ENCODE results near the gene SYT8.

Gene SYT8

GRCh38 chr11:1842149-1843097 is 7.6 kb downstream of the SYT8 start:
- Histone ChIP-seq H3K36me3 (ENCODE audit: insufficient read depth, low read length) (no peaks in the 10 kb centered on the region), H4K20me1 (ENCODE audit: insufficient read depth, low read length) (no peaks in the 10 kb centered on the region), H2AFZ (ENCODE audit: low read length) (no peak overlapping the region), H3K4me1 (ENCODE audit: insufficient read depth, low read length, severe bottlenecking) (peaks cover 18% of the 10 kb centered on the region), H3K9me3 (ENCODE audit: low read length) (no peaks in the 10 kb centered on the region), H3F3A (ENCODE audit: insufficient read depth, low read length) (no peaks in the 10 kb centered on the region), H3K79me2 (ENCODE audit: insufficient read depth, low read length) (no peaks in the 10 kb centered on the region), H3K9me2 (ENCODE audit: low read depth, low read length) (no peaks in the 10 kb centered on the region), H3K27me3 (ENCODE audit: insufficient read depth, low read length) (no peaks in the 10 kb centered on the region), H3K27ac (ENCODE audit: low read depth, low read length, poor library complexity, severe bottlenecking) (no peak overlapping the region), H3K4me2 (ENCODE audit: low read length) (no peak overlapping the region), H3K9ac (ENCODE audit: low read length) (no peak overlapping the region), H3K4me3 (ENCODE audit: low read depth, low read length, poor library complexity, severe bottlenecking) (no peak overlapping the region)
- TF ChIP-seq EZH2 (IDR thresholded peaks at IDR 0.05; ENCODE audit: borderline replicate concordance, low read length) = no peak

DNA sequence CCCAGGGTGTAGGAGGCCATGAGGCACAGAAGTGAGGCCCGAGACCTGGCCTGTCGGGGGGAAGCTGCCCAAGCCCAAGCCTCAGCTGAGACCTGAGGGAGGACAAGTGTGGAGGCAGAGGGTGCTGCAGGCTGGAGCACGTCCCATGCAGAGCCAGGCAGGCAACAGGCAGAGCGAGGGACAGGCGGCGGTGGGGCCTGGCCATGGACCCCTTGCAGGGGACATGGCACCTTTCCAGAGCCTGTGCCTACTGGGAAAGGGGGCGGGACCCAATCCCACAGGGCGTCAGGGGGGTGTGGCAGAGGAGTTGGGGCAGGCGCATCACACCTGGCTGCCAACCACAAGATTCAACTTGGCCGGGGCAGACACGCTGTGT is 8.3 kb downstream of the SYT8 start:
- no peak overlapping the region for H3K4me3 ChIP-seq (ENCODE audit: low read depth, low read length, poor library complexity, severe bottlenecking)
- H3K36me3 ChIP-seq (ENCODE audit: insufficient read depth, low read length) = no peaks in the 10 kb centered on the region
- H3K4me1 ChIP-seq (ENCODE audit: insufficient read depth, low read length, severe bottlenecking) = peaks cover 15% of the 10 kb centered on the region
- H3K27me3 ChIP-seq (ENCODE audit: insufficient read depth, low read length) = no peaks in the 10 kb centered on the region
- H4K20me1 ChIP-seq (ENCODE audit: insufficient read depth, low read length) = no peaks in the 10 kb centered on the region
- no peaks in the 10 kb centered on the region for H3K9me2 ChIP-seq (ENCODE audit: low read depth, low read length)
- H2AFZ ChIP-seq (ENCODE audit: low read length) = no peak overlapping the region
- TF ChIP-seq EZH2 (IDR thresholded peaks at IDR 0.05; ENCODE audit: borderline replicate concordance, low read length) = no peak
- TF ChIP-seq, protein P1, sequence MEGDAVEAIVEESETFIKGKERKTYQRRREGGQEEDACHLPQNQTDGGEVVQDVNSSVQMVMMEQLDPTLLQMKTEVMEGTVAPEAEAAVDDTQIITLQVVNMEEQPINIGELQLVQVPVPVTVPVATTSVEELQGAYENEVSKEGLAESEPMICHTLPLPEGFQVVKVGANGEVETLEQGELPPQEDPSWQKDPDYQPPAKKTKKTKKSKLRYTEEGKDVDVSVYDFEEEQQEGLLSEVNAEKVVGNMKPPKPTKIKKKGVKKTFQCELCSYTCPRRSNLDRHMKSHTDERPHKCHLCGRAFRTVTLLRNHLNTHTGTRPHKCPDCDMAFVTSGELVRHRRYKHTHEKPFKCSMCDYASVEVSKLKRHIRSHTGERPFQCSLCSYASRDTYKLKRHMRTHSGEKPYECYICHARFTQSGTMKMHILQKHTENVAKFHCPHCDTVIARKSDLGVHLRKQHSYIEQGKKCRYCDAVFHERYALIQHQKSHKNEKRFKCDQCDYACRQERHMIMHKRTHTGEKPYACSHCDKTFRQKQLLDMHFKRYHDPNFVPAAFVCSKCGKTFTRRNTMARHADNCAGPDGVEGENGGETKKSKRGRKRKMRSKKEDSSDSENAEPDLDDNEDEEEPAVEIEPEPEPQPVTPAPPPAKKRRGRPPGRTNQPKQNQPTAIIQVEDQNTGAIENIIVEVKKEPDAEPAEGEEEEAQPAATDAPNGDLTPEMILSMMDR (IDR thresholded peaks at IDR 0.05; ENCODE audit: low read length) = no peak
- H3K27ac ChIP-seq (ENCODE audit: low read depth, low read length, poor library complexity, severe bottlenecking) = no peak overlapping the region
- H3K4me2 ChIP-seq (ENCODE audit: low read length) = no peak overlapping the region
- H3K9me3 ChIP-seq (ENCODE audit: low read length) = no peaks in the 10 kb centered on the region
- H3F3A ChIP-seq (ENCODE audit: insufficient read depth, low read length) = no peaks in the 10 kb centered on the region
- no peaks in the 10 kb centered on the region for H3K79me2 ChIP-seq (ENCODE audit: insufficient read depth, low read length)
- no peak overlapping the region for H3K9ac ChIP-seq (ENCODE audit: low read length)

DNA sequence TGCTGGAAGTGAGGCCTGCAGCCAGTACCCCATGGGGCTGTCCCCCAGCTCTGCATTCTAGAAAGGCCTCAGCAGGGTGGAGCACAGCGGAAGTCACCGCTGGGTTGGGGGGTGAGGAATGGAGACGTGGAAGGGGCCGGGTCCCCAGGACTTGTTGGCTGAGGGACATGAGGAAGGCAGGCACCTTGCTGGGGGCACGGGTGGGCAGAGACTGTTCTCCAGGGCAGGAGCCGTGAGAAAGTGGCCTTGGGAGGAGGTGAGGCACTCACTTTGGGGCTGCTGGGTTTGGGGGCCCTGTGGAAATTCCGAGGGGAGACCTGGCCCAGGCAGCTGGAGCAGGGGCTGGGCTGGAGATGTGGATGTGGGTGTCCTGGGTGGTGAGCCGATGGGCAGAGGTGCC is 9.0 kb downstream of the SYT8 start:
- H3K4me3 ChIP-seq (ENCODE audit: low read depth, low read length, poor library complexity, severe bottlenecking) = no peak overlapping the region
- no peaks in the 10 kb centered on the region for H3F3A ChIP-seq (ENCODE audit: insufficient read depth, low read length)
- H3K27me3 ChIP-seq (ENCODE audit: insufficient read depth, low read length) = no peaks in the 10 kb centered on the region
- no peak overlapping the region for H2AFZ ChIP-seq (ENCODE audit: low read length)
- TF ChIP-seq, protein P1 (IDR thresholded peaks at IDR 0.05; ENCODE audit: low read length) = no peak
- no peak for TF ChIP-seq EZH2 (IDR thresholded peaks at IDR 0.05; ENCODE audit: borderline replicate concordance, low read length)
- H3K4me1 ChIP-seq (ENCODE audit: insufficient read depth, low read length, severe bottlenecking) = peaks cover 15% of the 10 kb centered on the region
- no peaks in the 10 kb centered on the region for H3K9me2 ChIP-seq (ENCODE audit: low read depth, low read length)
- no peaks in the 10 kb centered on the region for H3K36me3 ChIP-seq (ENCODE audit: insufficient read depth, low read length)
- no peak overlapping the region for H3K4me2 ChIP-seq (ENCODE audit: low read length)
- no peaks in the 10 kb centered on the region for H3K79me2 ChIP-seq (ENCODE audit: insufficient read depth, low read length)
- no peaks in the 10 kb centered on the region for H3K9me3 ChIP-seq (ENCODE audit: low read length)
- no peaks in the 10 kb centered on the region for H4K20me1 ChIP-seq (ENCODE audit: insufficient read depth, low read length)
- H3K27ac ChIP-seq (ENCODE audit: low read depth, low read length, poor library complexity, severe bottlenecking) = no peak overlapping the region
- no peak overlapping the region for H3K9ac ChIP-seq (ENCODE audit: low read length)

Data from OCI-LY1 (cell line).